KMS-11 (cell line): ENCODE results near the gene IL22RA2.

Experiments
- H2AFZ ChIP-seq: fragments of 200-600 bp; sonication (generic); 2 replicates; pipeline ENCODE4 v1.6.1; 2016; ENCODE audit warnings: antibody characterized with exemption, mixed run types, low read depth
- H3K27ac ChIP-seq: fragments of 200-600 bp; sonication (generic); 2 replicates; pipeline ENCODE4 v1.6.1; 2016; ENCODE audit warnings: mild to moderate bottlenecking, mixed run types
- H3K27me3 ChIP-seq: fragments of 200-600 bp; sonication (generic); 2 replicates; pipeline ENCODE4 v1.6.1; 2017; ENCODE audit warnings: mild to moderate bottlenecking, low read depth, mixed run types, moderate library complexity; ENCODE audit not compliant: insufficient read depth
- H3K36me3 ChIP-seq: fragments of 200-600 bp; sonication (generic); 2 replicates; pipeline ENCODE4 v1.6.1; 2017; ENCODE audit warnings: mild to moderate bottlenecking, mixed run types; ENCODE audit not compliant: insufficient read depth
- H3K4me1 ChIP-seq: fragments of 200-600 bp; sonication (generic); 2 replicates; pipeline ENCODE4 v1.6.1; 2016; ENCODE audit warnings: mild to moderate bottlenecking, low read depth, mixed run types; ENCODE audit not compliant: poor library complexity, severe bottlenecking
- H3K4me2 ChIP-seq: fragments of 200-600 bp; sonication (generic); 2 replicates; pipeline ENCODE4 v1.7.0; 2016; ENCODE audit warnings: mild to moderate bottlenecking, mixed run types
- H3K4me3 ChIP-seq: fragments of 200-600 bp; sonication (generic); IDR thresholded peaks from 2 replicates; pipeline ENCODE4 v1.6.1; 2017; ENCODE audit warnings: low read depth, low read length, mixed read lengths; ENCODE audit not compliant: insufficient read depth
- H3K79me2 ChIP-seq: fragments of 200-600 bp; sonication (generic); 2 replicates; pipeline ENCODE4 v1.6.1; 2016; ENCODE audit warnings: low read depth, mixed run types; ENCODE audit not compliant: insufficient read depth
- H3K9ac ChIP-seq: fragments of 200-600 bp; sonication (generic); 2 replicates; pipeline ENCODE4 v1.6.1; 2016; ENCODE audit warnings: mild to moderate bottlenecking, mixed run types
- H4K20me1 ChIP-seq: fragments of 200-600 bp; sonication (generic); 2 replicates; pipeline ENCODE4 v1.6.1; 2016; ENCODE audit warnings: mild to moderate bottlenecking, mixed run types; ENCODE audit not compliant: insufficient read depth
- CTCF ChIP-seq: fragments of 200-600 bp; sonication (generic); conservative IDR thresholded peaks from 2 replicates; pipeline ENCODE4 v1.6.1; 2017; ENCODE audit warnings: low read depth, mild to moderate bottlenecking, antibody characterized with exemption, low read length, moderate library complexity, mixed read lengths

The IL22RA2 gene

DNA sequence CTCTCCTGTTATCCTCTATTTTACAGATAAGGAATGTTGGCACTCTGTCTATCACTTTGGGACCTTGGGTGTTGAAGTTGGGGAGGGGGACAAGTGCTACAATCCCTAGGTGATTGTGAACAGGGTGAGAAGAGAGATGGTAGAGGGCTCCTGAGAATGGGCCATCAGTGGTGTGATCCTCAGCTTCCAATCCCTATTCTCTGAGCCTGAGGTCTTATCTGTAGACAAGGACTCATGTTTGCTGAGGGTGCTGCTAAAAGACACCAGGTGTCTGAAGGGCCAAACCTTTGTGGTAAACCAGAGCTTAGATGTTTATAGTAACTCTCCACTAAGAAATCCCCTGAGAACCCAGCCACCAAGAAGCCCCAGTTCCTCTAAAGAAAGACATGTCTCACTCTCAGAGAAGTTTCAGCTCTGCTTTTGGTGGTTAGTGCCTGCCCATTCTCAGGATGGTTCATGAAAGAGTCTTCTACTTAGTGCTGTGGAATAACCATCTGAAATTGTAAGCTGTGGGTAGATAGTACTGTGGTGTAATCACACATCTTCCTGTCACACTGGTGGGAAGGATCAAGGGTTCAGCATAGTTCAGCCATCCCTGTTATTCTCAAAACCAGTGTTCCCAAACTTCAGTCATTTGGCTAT, 70.5 kb downstream of the IL22RA2 start:
- H3K4me2 ChIP-seq, result peak overlapping the region; percentile 49
- no peak overlapping the region for H3K4me3 ChIP-seq
- H2AFZ ChIP-seq, result no peak overlapping the region
- no peak for TF ChIP-seq CTCF
- no peaks in the 10 kb centered on the region for H3K27me3 ChIP-seq
- no peaks in the 10 kb centered on the region for H4K20me1 ChIP-seq
- no peaks in the 10 kb centered on the region for H3K36me3 ChIP-seq
- peaks cover 62% of the 10 kb centered on the region for H3K4me1 ChIP-seq
- peak overlapping the region; percentile 72 for H3K27ac ChIP-seq
- no peak overlapping the region; the same call in 1 of the 2 replicates for H3K9ac ChIP-seq
- no peaks in the 10 kb centered on the region for H3K79me2 ChIP-seq

GRCh38 chr6:137102050-137102848, 71.2 kb downstream of the IL22RA2 start:
- Histone ChIP-seq H4K20me1 (no peaks in the 10 kb centered on the region), H3K4me3 (no peak overlapping the region), H3K9ac (no peak overlapping the region; the same call in 1 of the 2 replicates), H2AFZ (no peak overlapping the region), H3K27me3 (no peaks in the 10 kb centered on the region), H3K79me2 (no peaks in the 10 kb centered on the region), H3K4me2 (peak overlapping the region; percentile 49), H3K36me3 (no peaks in the 10 kb centered on the region), H3K4me1 (peaks cover 67% of the 10 kb centered on the region), H3K27ac (peak overlapping the region; percentile 72)
- no peak for TF ChIP-seq CTCF

GRCh38 chr6:137099689-137100403, 73.6 kb downstream of the IL22RA2 start:
- H4K20me1 ChIP-seq, result no peaks in the 10 kb centered on the region
- H3K79me2 ChIP-seq, result no peaks in the 10 kb centered on the region
- no peak overlapping the region for H2AFZ ChIP-seq
- no peaks in the 10 kb centered on the region for H3K27me3 ChIP-seq
- no peak overlapping the region for H3K4me3 ChIP-seq
- no peak for TF ChIP-seq CTCF
- no peak overlapping the region for H3K27ac ChIP-seq
- H3K4me2 ChIP-seq, result no peak overlapping the region
- H3K9ac ChIP-seq, result no peak overlapping the region
- peaks cover 73% of the 10 kb centered on the region for H3K4me1 ChIP-seq
- H3K36me3 ChIP-seq, result no peaks in the 10 kb centered on the region

- Histone ChIP-seq H3K79me2 (no peaks in the 10 kb centered on the region), H3K36me3 (no peaks in the 10 kb centered on the region), H3K9ac (no peak overlapping the region), H4K20me1 (no peaks in the 10 kb centered on the region), H3K4me2 (no peak overlapping the region), H3K27me3 (no peaks in the 10 kb centered on the region), H2AFZ (no peak overlapping the region), H3K4me1 (peaks cover 66% of the 10 kb centered on the region), H3K4me3 (no peak overlapping the region), H3K27ac (no peak overlapping the region)
- no peak for TF ChIP-seq CTCF
Measured at GRCh38 chr6:137097526-137097925, 75.9 kb downstream of the IL22RA2 start.
